Measurements from ENCODE around the gene ARVCF.

DNA sequence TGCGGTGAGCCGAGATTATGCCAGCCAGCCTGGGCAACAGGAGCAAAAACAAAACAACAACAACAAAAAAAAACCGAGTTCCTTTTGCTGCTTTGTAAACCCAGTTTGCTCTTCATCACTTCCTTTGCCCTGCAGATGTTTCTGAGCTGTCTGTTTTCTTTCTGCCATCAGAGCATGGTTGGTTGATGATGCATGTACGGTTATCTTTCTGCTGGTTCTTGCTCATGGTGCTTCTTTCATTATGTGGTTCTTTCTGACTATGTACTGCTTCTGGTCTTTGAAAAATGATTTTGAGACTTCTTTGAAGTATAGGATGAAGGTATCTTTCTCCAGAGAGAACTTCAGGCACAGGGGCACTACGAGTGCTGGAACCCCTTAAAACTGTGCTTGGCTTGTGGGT lies 17.5 kb upstream of the ARVCF start:
- TF ChIP-seq, protein P1, sequence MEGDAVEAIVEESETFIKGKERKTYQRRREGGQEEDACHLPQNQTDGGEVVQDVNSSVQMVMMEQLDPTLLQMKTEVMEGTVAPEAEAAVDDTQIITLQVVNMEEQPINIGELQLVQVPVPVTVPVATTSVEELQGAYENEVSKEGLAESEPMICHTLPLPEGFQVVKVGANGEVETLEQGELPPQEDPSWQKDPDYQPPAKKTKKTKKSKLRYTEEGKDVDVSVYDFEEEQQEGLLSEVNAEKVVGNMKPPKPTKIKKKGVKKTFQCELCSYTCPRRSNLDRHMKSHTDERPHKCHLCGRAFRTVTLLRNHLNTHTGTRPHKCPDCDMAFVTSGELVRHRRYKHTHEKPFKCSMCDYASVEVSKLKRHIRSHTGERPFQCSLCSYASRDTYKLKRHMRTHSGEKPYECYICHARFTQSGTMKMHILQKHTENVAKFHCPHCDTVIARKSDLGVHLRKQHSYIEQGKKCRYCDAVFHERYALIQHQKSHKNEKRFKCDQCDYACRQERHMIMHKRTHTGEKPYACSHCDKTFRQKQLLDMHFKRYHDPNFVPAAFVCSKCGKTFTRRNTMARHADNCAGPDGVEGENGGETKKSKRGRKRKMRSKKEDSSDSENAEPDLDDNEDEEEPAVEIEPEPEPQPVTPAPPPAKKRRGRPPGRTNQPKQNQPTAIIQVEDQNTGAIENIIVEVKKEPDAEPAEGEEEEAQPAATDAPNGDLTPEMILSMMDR (conservative IDR thresholded peaks at IDR 0.05; ENCODE audit: low read depth, low read length) = no peak
- no peak for TF ChIP-seq EZH2 (IDR thresholded peaks at IDR 0.05; ENCODE audit: borderline replicate concordance, low read depth, low read length, poor library complexity, severe bottlenecking)
